GM12878 (cell line): ENCODE data around the gene KCND3. TPM values are rescaled to one million over a fixed set of nuclear protein-coding genes. Genes with fewer than 3 reads are reported as not detected.

ENCODE experiments used
- ATAC-seq: fragments of 200-7000 bp; cut with Tn5 transposase; 3 replicates; pipeline ENCODE4 v1.9.1; 2020; ENCODE audit warnings: mild to moderate bottlenecking, moderate library complexity
- BruUV-seq: library from RNA; stranded (reverse); fragments of 400-500 nt; replicated peaks from 2 replicates; lab custom pipeline; 2021; lab: Mats Ljungman, UMichigan
- CTCF ChIA-PET: fragments of 300-600 bp; sonication (Branson Sonifier 250); formaldehyde crosslinking; extraction: SDS; loops from one replicate; lab custom pipeline; 2021; ENCODE audit warnings: inconsistent platforms; lab: Yijun Ruan, JAX
- POLR2A ChIA-PET: fragments of 350-600 bp; formaldehyde crosslinking; extraction: SDS; loops from one replicate; lab custom pipeline; 2021; ENCODE audit warnings: inconsistent platforms; lab: Charles Lee
- RAD21 ChIA-PET: fragments of 300-600 bp; sonication (Branson Sonifier 250); formaldehyde crosslinking; loops from one replicate; lab custom pipeline; 2023; ENCODE audit warnings: antibody characterized with exemption; ENCODE audit not compliant: unreplicated experiment; lab: Charles Lee
- SMC1A ChIA-PET: fragments of 300-600 bp; sonication (Branson Sonifier 250); formaldehyde crosslinking; loops from one replicate; lab custom pipeline; 2023; ENCODE audit not compliant: unreplicated experiment, uncharacterized antibody; lab: Charles Lee
- DNase-seq: peaks from one replicate; pipeline ENCODE4 v3.0.0-alpha.2; 2011; ENCODE audit warnings: low read depth, low spot score
- FAIRE-seq: peaks from 3 replicates; lab custom pipeline; 2011; peaks lifted over from hg19 to GRCh38; lab: Jason Lieb, UNC
- H2AFZ ChIP-seq: 2 replicates; pipeline ENCODE4 v1.6.0; 2011; ENCODE audit warnings: low read depth, low read length, control low read depth; ENCODE audit not compliant: control insufficient read depth
- H3K27ac ChIP-seq: 2 replicates; pipeline ENCODE4 v1.5.1; 2011; ENCODE audit warnings: control low read depth; ENCODE audit not compliant: control insufficient read depth, insufficient read depth
- H3K27me3 ChIP-seq, 2 experiments: replicated peaks in 1 of 2; 2 replicates each; pipeline versions ENCODE4 v1.6.0 to v1.6.1; 2011; ENCODE audit warnings: low read length in 1 of 2; ENCODE audit not compliant: control insufficient read depth in 2 of 2, insufficient read depth in 2 of 2
- H3K36me3 ChIP-seq, 2 experiments: 2 replicates each; pipeline ENCODE4 v1.5.1; 2011; ENCODE audit warnings: low read length in 1 of 2; ENCODE audit not compliant: control insufficient read depth in 2 of 2, insufficient read depth in 2 of 2
- H3K4me1 ChIP-seq: 2 replicates; pipeline ENCODE4 v1.6.1; 2011; ENCODE audit warnings: mild to moderate bottlenecking, low read length, moderate library complexity, mixed read lengths; ENCODE audit not compliant: control insufficient read depth, insufficient read depth
- H3K4me2 ChIP-seq: 2 replicates; pipeline ENCODE4 v1.6.0; 2011; ENCODE audit warnings: control low read depth; ENCODE audit not compliant: control insufficient read depth, insufficient read depth
- H3K4me3 ChIP-seq: fragments of 200-600 bp; sonication (generic); 2 replicates; pipeline ENCODE4 v1.5.1; 2016
- H3K79me2 ChIP-seq: 2 replicates; pipeline ENCODE4 v1.6.0; 2011; ENCODE audit warnings: low read length; ENCODE audit not compliant: control insufficient read depth, insufficient read depth
- H3K9ac ChIP-seq: 2 replicates; pipeline ENCODE4 v1.8.0; 2011; ENCODE audit warnings: low read length, control low read depth, mixed read lengths; ENCODE audit not compliant: control insufficient read depth, insufficient read depth
- H3K9me3 ChIP-seq: replicated peaks from 3 replicates; pipeline ENCODE4 v1.5.1; 2011; ENCODE audit warnings: mild to moderate bottlenecking, low read length; ENCODE audit not compliant: control insufficient read depth, insufficient read depth
- H4K20me1 ChIP-seq: 2 replicates; pipeline ENCODE4 v1.6.0; 2011; ENCODE audit not compliant: control insufficient read depth, insufficient read depth
- E2F8 ChIP-seq: fragments of 450-650 bp; IDR thresholded peaks from 2 replicates; pipeline ENCODE4 v1.6.1; 2018; ENCODE audit warnings: mild to moderate bottlenecking, low read depth, moderate library complexity; ENCODE audit not compliant: partially characterized antibody
- EED ChIP-seq: sonication (generic); IDR thresholded peaks from 2 replicates; pipeline ENCODE4 v1.6.1; 2016; ENCODE audit warnings: antibody characterized with exemption, low read depth
- IKZF2 ChIP-seq, 2 experiments: fragments of 450-650 bp; IDR thresholded peaks; 2 replicates each; pipeline ENCODE4 v1.6.1; 2017; ENCODE audit warnings: mild to moderate bottlenecking in 2 of 2, moderate library complexity in 2 of 2
- MTA3 ChIP-seq: IDR thresholded peaks from 2 replicates; pipeline ENCODE4 v1.6.1; 2012; ENCODE audit warnings: low read length, inconsistent platforms, borderline replicate concordance
- NFYB ChIP-seq: IDR thresholded peaks from 2 replicates; pipeline ENCODE4 v1.6.1; 2011; ENCODE audit warnings: low read depth, mild to moderate bottlenecking, low read length, improper control_type of control experiment, moderate library complexity; ENCODE audit not compliant: insufficient read depth
- NR2F1 ChIP-seq: fragments of 450-650 bp; conservative IDR thresholded peaks from 2 replicates; pipeline ENCODE4 v1.6.1; 2017; ENCODE audit warnings: mild to moderate bottlenecking
- POLR2AphosphoS2 ChIP-seq: IDR thresholded peaks from 2 replicates; pipeline ENCODE4 v1.6.1; 2011; ENCODE audit warnings: low read depth, mild to moderate bottlenecking, low read length, improper control_type of control experiment, moderate library complexity
- SMC3 ChIP-seq: IDR thresholded peaks from 2 replicates; pipeline ENCODE4 v1.6.1; 2011; ENCODE audit warnings: low read length, improper control_type of control experiment, borderline replicate concordance
- WRNIP1 ChIP-seq: IDR thresholded peaks from 2 replicates; pipeline ENCODE4 v1.6.1; 2011; ENCODE audit warnings: low read depth, low read length, improper control_type of control experiment, borderline replicate concordance
- ZBTB40 ChIP-seq: fragments of 450-650 bp; IDR thresholded peaks from 2 replicates; pipeline ENCODE4 v1.6.1; 2016; ENCODE audit warnings: mild to moderate bottlenecking, moderate library complexity, borderline replicate concordance
- ZNF592 ChIP-seq: fragments of 450-650 bp; IDR thresholded peaks from 2 replicates; pipeline ENCODE4 v1.6.1; 2017; ENCODE audit warnings: mild to moderate bottlenecking, moderate library complexity
- WGBS: methylation state at CpG from one replicate; pipeline ENCODE4 v1.1.6; 2016; ENCODE audit warnings: low lambda C conversion rate; ENCODE audit not compliant: insufficient replicate concordance, insufficient coverage; ENCODE audit errors: missing lambda C conversion rate; 5-methylcytosine and 5-hydroxymethylcytosine counted together
- in situ Hi-C: fragments of 300-500 bp; cut with MboI; formaldehyde crosslinking; loops from 9 replicates; pipeline ENCODE4 v1.14.3; 2018; ENCODE audit warnings: mixed read lengths
- intact Hi-C: fragments of 100-400 bp; cut with micrococcal nuclease; formaldehyde crosslinking; loops from one replicate; pipeline ENCODE4 v1.14.2; 2022; ENCODE audit not compliant: unreplicated experiment
- polyA plus RNA-seq, 11 experiments: library from polyadenylated mRNA; depleted of rRNA in 4 of 11; unstranded in 6 of 11; stranded (reverse) in 5 of 11; fragments of >200 nt; fragmentation: Nextera tagmentation in 4 of 11; fragmentation: Illumina TruSeq in 1 of 11; extraction: Ambion mirVana in 4 of 11; extraction: Trizol in 1 of 11; gene quantifications; 1 replicate in 1 of 11; 2 replicates in 10 of 11; pipeline versions ENCODE4 v1.2.1 to v1.2.3, GENCODE V29; 2011 to 2016; ENCODE audit warnings: inconsistent platforms in 2 of 11, missing spikeins in 2 of 11, low read depth in 1 of 11
- total RNA-seq, 4 experiments: library from RNA; depleted of rRNA in 3 of 4; stranded (reverse); fragments of >200 nt in 3 of 4; fragmentation: Illumina TruSeq in 1 of 4; extraction: Trizol in 1 of 4; gene quantifications; 2 replicates each; pipeline versions ENCODE4 v1.2.1 to v1.2.3, GENCODE V29; 2013 to 2021

KCND3 gene
- total and polyA plus RNA-seq, 10 of the 15 experiments (the other 5 are each of a cell fraction or from before 2014, with no cell fraction given): 0.02 TPM; not detected in 9

- no peak for TF ChIP-seq MTA3
Measured at GRCh38 chr1:111887875-111888274, 101.6 kb downstream of the KCND3 start (continued).

- FAIRE-seq (no peak), ATAC-seq (no peak), DNase-seq (no peak)
- in situ Hi-C loops (no loop called here), intact Hi-C loops (no loop called here)
- BruUV-seq: no TSS peak
- ChIA-PET RAD21 (no interaction called here), SMC1A (no interaction called here), POLR2A (no interaction called here), CTCF (no interaction called here)
- peaks cover 0 to 2% of the 10 kb centered on the region in 2 experiments; a peak in 3 of 4 replicates for H3K27me3 ChIP-seq
- no peaks in the 10 kb centered on the region for H4K20me1 ChIP-seq
- no peak overlapping the region for H3K9ac ChIP-seq
- no peaks in the 10 kb centered on the region for H3K4me1 ChIP-seq
- H3K79me2 ChIP-seq: no peaks in the 10 kb centered on the region
- H3K4me3 ChIP-seq: no peak overlapping the region
- H3K27ac ChIP-seq: no peak overlapping the region
- H2AFZ ChIP-seq: no peak overlapping the region
- H3K36me3 ChIP-seq: no peaks in the 10 kb centered on the region
- H3K4me2 ChIP-seq: no peak overlapping the region
- 46% methylated on average over 3 of the region's 3 CpGs for WGBS
- H3K9me3 ChIP-seq: no peaks in the 10 kb centered on the region
- no peak for TF ChIP-seq E2F8
- TF ChIP-seq EED: no peak
- no peak for TF ChIP-seq SMC3
- no peak for TF ChIP-seq ZNF592
- no peak for TF ChIP-seq POLR2AphosphoS2
- TF ChIP-seq WRNIP1: no peak
- no peak for TF ChIP-seq IKZF2 (IDR thresholded peaks at IDR 0.05)
- no peak for TF ChIP-seq NR2F1
- TF ChIP-seq NFYB: no peak
- TF ChIP-seq MTA3: no peak
- TF ChIP-seq ZBTB40: no peak
Measured at GRCh38 chr1:111887385-111887784, 102.1 kb downstream of the KCND3 start.
